Astrocyte (in vitro differentiated cells and primary cell): Measurements from ENCODE around the gene RCAN3. TPM values are rescaled to one million over a fixed set of nuclear protein-coding genes. Genes with fewer than 3 reads are reported as not detected.
"Not testable (repeated sequence)": the region's sequence is repeated elsewhere in the genome, so short reads cannot be mapped to it uniquely, and the experiment has no call there.

ENCODE experiments used
- DNase-seq: peaks from one replicate; pipeline ENCODE4 v3.0.0-alpha.2; 2010; ENCODE audit warnings: low read depth
- FAIRE-seq: peaks from 2 replicates; lab custom pipeline; 2011; peaks lifted over from hg19 to GRCh38; lab: Jason Lieb, UNC
- H2AFZ ChIP-seq: 2 replicates; pipeline ENCODE4 v1.6.0; 2012; ENCODE audit warnings: low read depth, low read length, inconsistent platforms
- H3K27ac ChIP-seq: 2 replicates; pipeline ENCODE4 v1.5.1; 2011; ENCODE audit warnings: low read depth, low read length, inconsistent platforms
- H3K27me3 ChIP-seq: 2 replicates; pipeline ENCODE4 v1.6.0; 2011; ENCODE audit warnings: low read length, inconsistent platforms; ENCODE audit not compliant: insufficient read depth
- H3K36me3 ChIP-seq: 2 replicates; pipeline ENCODE4 v1.5.1; 2011; ENCODE audit warnings: low read length, inconsistent platforms; ENCODE audit not compliant: insufficient read depth
- H3K4me1 ChIP-seq: 2 replicates; pipeline ENCODE4 v1.5.1; 2011; ENCODE audit warnings: low read length, inconsistent platforms; ENCODE audit not compliant: insufficient read depth
- H3K4me2 ChIP-seq: 2 replicates; pipeline ENCODE4 v1.6.0; 2012; ENCODE audit warnings: low read length, inconsistent platforms
- H3K4me3 ChIP-seq: 2 replicates; pipeline ENCODE4 v1.5.1; 2011; ENCODE audit warnings: low read depth, mild to moderate bottlenecking, low read length, inconsistent platforms; ENCODE audit not compliant: insufficient read depth
- H3K79me2 ChIP-seq: 2 replicates; pipeline ENCODE4 v1.6.0; 2012; ENCODE audit warnings: mild to moderate bottlenecking, low read length, inconsistent platforms; ENCODE audit not compliant: insufficient read depth
- H3K9ac ChIP-seq: 2 replicates; pipeline ENCODE4 v1.6.0; 2012; ENCODE audit warnings: mild to moderate bottlenecking, low read length, inconsistent platforms
- H3K9me3 ChIP-seq: 2 replicates; pipeline ENCODE4 v1.5.1; 2012; ENCODE audit warnings: low read depth, mild to moderate bottlenecking, low read length, inconsistent platforms; ENCODE audit not compliant: insufficient read depth
- H4K20me1 ChIP-seq: 2 replicates; pipeline ENCODE4 v1.6.0; 2012; ENCODE audit warnings: low read length, inconsistent platforms; ENCODE audit not compliant: insufficient read depth
- H3K27ac Mint-ChIP-seq: one replicate; pipeline ENCODE4 v1.8.0; 2021; ENCODE audit warnings: mild to moderate bottlenecking, mixed read lengths; ENCODE audit not compliant: unreplicated experiment
- H3K27me3 Mint-ChIP-seq: one replicate; pipeline ENCODE4 v1.8.0; 2021; ENCODE audit warnings: low read depth, mixed read lengths; ENCODE audit not compliant: unreplicated experiment
- H3K36me3 Mint-ChIP-seq: one replicate; pipeline ENCODE4 v1.8.0; 2021; ENCODE audit warnings: low read depth, mixed read lengths; ENCODE audit not compliant: unreplicated experiment
- H3K4me1 Mint-ChIP-seq: one replicate; pipeline ENCODE4 v1.8.0; 2021; ENCODE audit warnings: low read depth, mixed read lengths; ENCODE audit not compliant: unreplicated experiment
- H3K4me3 Mint-ChIP-seq: one replicate; pipeline ENCODE4 v1.8.0; 2021; ENCODE audit warnings: mild to moderate bottlenecking, moderate library complexity, mixed read lengths; ENCODE audit not compliant: unreplicated experiment
- H3K9me3 Mint-ChIP-seq: one replicate; pipeline ENCODE4 v1.8.0; 2021; ENCODE audit warnings: mild to moderate bottlenecking, mixed read lengths; ENCODE audit not compliant: unreplicated experiment
- CTCF ChIP-seq: IDR thresholded peaks from 2 replicates; pipeline ENCODE4 v1.5.1; 2011; ENCODE audit warnings: low read depth, mild to moderate bottlenecking, inconsistent platforms, low read length, moderate library complexity; ENCODE audit not compliant: insufficient read depth
- EZH2 ChIP-seq: IDR thresholded peaks from 2 replicates; pipeline ENCODE4 v1.6.1; 2012; ENCODE audit warnings: mild to moderate bottlenecking, low read length, inconsistent platforms; ENCODE audit not compliant: insufficient read depth
- total RNA-seq: library from RNA; stranded (reverse); gene quantifications from 2 replicates; pipeline ENCODE4 v1.2.1, GENCODE V29; 2021

The RCAN3 gene
- total RNA-seq, 1 donor from 2014 or later: 17.7 TPM

DNA sequence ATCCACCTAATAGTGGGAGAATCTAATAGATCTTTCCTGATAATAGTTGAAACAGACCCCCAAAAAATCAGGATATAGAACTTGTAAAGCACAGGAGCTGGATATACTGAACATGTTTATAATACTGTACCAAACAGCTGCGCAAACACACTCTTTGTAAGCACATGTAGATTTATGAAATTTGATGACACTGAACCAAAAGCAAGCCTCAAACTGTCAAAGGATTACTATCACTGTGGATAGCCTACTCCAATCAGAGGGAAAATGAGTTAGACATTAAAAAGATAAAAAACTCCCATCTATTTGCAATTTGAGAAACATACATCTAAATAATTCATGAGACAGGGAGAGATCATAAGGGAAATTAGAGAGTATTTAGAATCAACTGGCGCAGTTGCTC lies 26.1 kb downstream of the RCAN3 start:
- no peak overlapping the region for H3K4me2 ChIP-seq
- no peaks in the 10 kb centered on the region for H3K9me3 ChIP-seq
- H3K4me1 ChIP-seq: no peaks in the 10 kb centered on the region
- Mint-ChIP-seq H3K4me3 (no peak overlapping the region), H3K36me3 (no peaks in the 10 kb centered on the region), H3K4me1 (no peaks in the 10 kb centered on the region), H3K27me3 (no peaks in the 10 kb centered on the region), H3K27ac (no peak overlapping the region), H3K9me3 (no peaks in the 10 kb centered on the region)
- no peaks in the 10 kb centered on the region for H3K79me2 ChIP-seq
- no peak overlapping the region for H3K27ac ChIP-seq
- no peak for DNase-seq
- no peaks in the 10 kb centered on the region for H4K20me1 ChIP-seq
- TF ChIP-seq EZH2 (no peak), CTCF (no peak)
- no peak overlapping the region for H3K4me3 ChIP-seq
- H3K9ac ChIP-seq: no peak overlapping the region
- H3K27me3 ChIP-seq: no peaks in the 10 kb centered on the region
- FAIRE-seq: no peak
- no peak overlapping the region for H2AFZ ChIP-seq
- H3K36me3 ChIP-seq: no peaks in the 10 kb centered on the region

GRCh38 chr1:24529292-24529691 lies 26.7 kb downstream of the RCAN3 start:
- not testable (repeated sequence) for H3K9ac ChIP-seq, FAIRE-seq, H3K4me2 ChIP-seq, H4K20me1 ChIP-seq, H3K27me3 ChIP-seq, DNase-seq, H3K4me1 Mint-ChIP-seq, H3K36me3 ChIP-seq, H3K27me3 Mint-ChIP-seq, H3K36me3 Mint-ChIP-seq, H3K27ac Mint-ChIP-seq, H3K9me3 Mint-ChIP-seq, H3K27ac ChIP-seq, H2AFZ ChIP-seq, H3K4me1 ChIP-seq, H3K9me3 ChIP-seq, H3K4me3 Mint-ChIP-seq, H3K4me3 ChIP-seq, H3K79me2 ChIP-seq

- H3K4me1 Mint-ChIP-seq: peaks cover 8% of the 10 kb centered on the region
- TF ChIP-seq CTCF (no peak), EZH2 (no peak)
- DNase-seq (no peak), FAIRE-seq (no peak)
- Histone ChIP-seq H3K4me2 (peak overlapping the region; percentile 45), H3K9me3 (no peaks in the 10 kb centered on the region), H3K27me3 (no peaks in the 10 kb centered on the region), H3K36me3 (no peaks in the 10 kb centered on the region), H3K4me1 (no peaks in the 10 kb centered on the region), H3K4me3 (no peak overlapping the region), H3K9ac (no peak overlapping the region), H2AFZ (no peak overlapping the region), H3K79me2 (no peaks in the 10 kb centered on the region), H4K20me1 (no peaks in the 10 kb centered on the region), H3K27ac (no peak overlapping the region)
- H3K4me3 Mint-ChIP-seq: no peak overlapping the region
- no peaks in the 10 kb centered on the region for H3K27me3 Mint-ChIP-seq
- peaks cover 2% of the 10 kb centered on the region for H3K36me3 Mint-ChIP-seq
- no peak overlapping the region for H3K27ac Mint-ChIP-seq
- no peaks in the 10 kb centered on the region for H3K9me3 Mint-ChIP-seq
Measured at GRCh38 chr1:24535021-24535424, 32.4 kb downstream of the RCAN3 start.
